GM12865 (cell line): ENCODE results near the gene ANKRD37.

ENCODE experiments used
- DNase-seq: peaks from one replicate; pipeline ENCODE4 v3.0.0; 2010; ENCODE audit warnings: low read depth
- H3K4me3 ChIP-seq: 2 replicates; pipeline ENCODE4 v1.5.1; 2011; ENCODE audit warnings: mild to moderate bottlenecking, low read depth, low read length, control low read depth
- TF ChIP-seq, protein P1 (sequence below): IDR thresholded peaks from 2 replicates; pipeline ENCODE4 v1.5.1; 2011; ENCODE audit warnings: low read length, control low read depth, low read depth, inconsistent platforms; ENCODE audit not compliant: insufficient read depth; ENCODE audit errors: missing control alignments

The ANKRD37 gene

DNA sequence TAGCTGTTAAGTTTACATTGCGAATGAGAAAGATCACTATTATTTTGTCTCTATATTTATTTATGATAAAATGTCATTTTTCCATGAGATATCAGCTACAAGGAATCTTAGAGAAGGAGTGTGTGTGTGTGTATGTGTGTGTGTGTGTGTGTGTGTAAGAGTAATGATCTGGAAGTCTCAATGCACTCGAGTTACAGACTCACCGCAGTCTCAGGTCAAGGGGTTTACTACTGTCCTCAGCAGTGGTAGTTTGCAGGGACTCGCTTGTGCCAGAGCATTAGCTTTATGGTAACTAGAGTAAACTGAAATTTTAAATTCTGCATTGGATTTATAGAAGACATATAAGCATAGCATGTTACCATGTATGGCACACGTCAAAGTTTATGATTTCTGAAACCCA, 31.8 kb upstream of the ANKRD37 start:
- TF ChIP-seq, protein P1, sequence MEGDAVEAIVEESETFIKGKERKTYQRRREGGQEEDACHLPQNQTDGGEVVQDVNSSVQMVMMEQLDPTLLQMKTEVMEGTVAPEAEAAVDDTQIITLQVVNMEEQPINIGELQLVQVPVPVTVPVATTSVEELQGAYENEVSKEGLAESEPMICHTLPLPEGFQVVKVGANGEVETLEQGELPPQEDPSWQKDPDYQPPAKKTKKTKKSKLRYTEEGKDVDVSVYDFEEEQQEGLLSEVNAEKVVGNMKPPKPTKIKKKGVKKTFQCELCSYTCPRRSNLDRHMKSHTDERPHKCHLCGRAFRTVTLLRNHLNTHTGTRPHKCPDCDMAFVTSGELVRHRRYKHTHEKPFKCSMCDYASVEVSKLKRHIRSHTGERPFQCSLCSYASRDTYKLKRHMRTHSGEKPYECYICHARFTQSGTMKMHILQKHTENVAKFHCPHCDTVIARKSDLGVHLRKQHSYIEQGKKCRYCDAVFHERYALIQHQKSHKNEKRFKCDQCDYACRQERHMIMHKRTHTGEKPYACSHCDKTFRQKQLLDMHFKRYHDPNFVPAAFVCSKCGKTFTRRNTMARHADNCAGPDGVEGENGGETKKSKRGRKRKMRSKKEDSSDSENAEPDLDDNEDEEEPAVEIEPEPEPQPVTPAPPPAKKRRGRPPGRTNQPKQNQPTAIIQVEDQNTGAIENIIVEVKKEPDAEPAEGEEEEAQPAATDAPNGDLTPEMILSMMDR, result no peak
- H3K4me3 ChIP-seq, result no peak overlapping the region
- DNase-seq, result no peak

DNA sequence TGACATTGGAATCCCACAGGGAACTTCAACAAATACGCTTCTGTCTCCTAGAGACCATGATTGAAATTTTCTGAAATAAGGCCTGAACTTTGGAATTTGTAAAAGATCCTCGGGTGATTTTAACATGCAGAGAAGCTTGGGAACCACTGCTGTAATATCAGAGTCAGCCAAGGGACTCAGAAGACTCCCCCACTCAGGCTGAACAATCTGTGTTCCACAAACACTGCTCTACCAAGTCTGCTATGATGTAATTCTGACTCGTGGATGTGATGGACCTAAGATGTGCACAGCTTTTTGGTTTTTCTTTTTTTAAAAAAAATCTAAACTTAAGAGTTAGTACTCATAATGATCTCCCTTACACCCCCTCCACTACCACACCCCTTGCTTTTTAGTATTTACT, 26.9 kb upstream of the ANKRD37 start:
- DNase-seq, result no peak
- H3K4me3 ChIP-seq, result no peak overlapping the region
- TF ChIP-seq, protein P1, result no peak

DNA sequence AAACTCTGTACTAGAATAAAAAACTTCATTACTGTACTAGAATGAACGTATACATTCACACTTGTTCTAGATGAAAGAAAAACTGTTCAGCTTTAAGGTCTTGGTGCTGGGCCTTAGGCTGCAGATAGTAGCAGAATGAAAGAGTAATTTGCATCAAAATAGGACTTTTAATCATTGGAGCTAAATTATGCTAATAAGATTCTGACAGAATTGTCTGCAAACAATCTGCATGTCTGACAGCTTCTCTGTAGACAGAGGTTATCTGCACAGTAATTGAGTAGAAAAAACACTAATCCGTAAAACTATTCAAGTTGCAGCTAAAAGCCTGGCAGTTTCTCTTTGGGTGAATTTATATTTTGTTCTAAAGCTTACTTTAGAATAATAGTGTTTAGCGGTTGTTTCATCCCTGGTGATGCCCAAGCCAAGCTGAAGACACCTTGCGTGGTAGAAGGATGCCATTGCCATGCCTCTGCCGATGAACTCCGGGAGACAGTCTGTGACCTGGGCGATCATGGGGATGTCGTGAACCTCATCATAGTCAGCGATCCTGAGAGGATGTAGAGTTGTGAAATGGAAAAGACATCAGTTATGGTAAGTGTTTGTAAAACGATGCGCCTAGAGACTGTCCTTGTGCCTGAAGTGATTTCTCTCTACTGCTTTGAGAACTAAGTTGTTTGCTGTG, 26.2 kb upstream of the ANKRD37 start:
- H3K4me3 ChIP-seq, result no peak overlapping the region
- TF ChIP-seq, protein P1, result no peak
- DNase-seq, result no peak

DNA sequence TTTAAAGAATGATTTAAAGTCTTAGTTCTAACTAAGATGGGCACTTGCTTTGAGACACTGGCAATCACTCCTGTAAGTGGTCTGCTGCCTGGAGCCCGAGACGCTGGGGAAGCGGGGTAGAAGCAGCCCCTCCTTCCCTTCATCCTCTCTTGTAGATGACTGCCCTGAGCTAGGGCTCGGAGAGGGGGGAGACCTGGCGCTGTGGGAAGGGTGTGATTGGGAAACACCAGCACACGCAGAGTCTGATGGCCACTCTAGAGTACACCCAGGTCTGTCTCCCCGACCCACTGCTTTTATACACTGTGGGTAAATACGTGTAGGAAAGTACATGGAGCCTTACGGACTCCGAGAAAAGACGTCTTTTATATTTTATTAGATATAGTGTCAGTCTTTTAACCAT, 24.9 kb upstream of the ANKRD37 start:
- TF ChIP-seq, protein P1, result no peak
- H3K4me3 ChIP-seq, result no peak overlapping the region
- DNase-seq, result no peak

DNA sequence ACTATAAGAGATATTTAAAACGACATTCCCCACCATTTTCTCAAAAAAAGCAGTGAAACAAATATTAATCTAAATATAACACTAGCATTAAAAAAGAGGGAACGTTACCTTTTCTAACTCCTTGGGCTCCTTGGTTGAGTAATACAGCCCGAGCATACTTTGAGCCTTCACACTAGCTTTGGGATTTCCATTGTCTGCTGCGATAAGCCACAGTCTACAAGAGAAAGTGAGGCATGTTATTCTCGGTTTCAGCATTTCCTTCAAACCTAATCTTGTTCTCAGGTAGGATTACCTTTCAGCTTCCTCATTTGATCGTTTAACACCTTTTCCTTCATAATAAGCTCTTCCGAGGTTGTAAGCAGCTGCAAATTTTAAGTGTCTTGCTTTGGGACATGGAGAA, 22.6 kb upstream of the ANKRD37 start:
- no peak for DNase-seq
- TF ChIP-seq, protein P1, result no peak
- H3K4me3 ChIP-seq, result no peak overlapping the region

- no peak for DNase-seq
These were observed 22.1 kb upstream of the ANKRD37 start for GRCh38 chr4:185374573-185374972.

More at GRCh38 chr4:185374573-185374972, 22.1 kb upstream of the ANKRD37 start:
- no peak overlapping the region for H3K4me3 ChIP-seq
- TF ChIP-seq, protein P1, result no peak
